Endothelial cell of umbilical vein (primary cell): ENCODE data around the gene KAT14. TPM values are rescaled to one million over a fixed set of nuclear protein-coding genes. Genes with fewer than 3 reads are reported as not detected.

Source experiments
- BruUV-seq: library from RNA; stranded (reverse); fragments of 400-500 nt; replicated peaks from 2 replicates; lab custom pipeline; 2021; lab: Mats Ljungman, UMichigan
- CTCF ChIA-PET: fragments of 300-600, 350-600 bp; sonication (Branson Sonifier 250); formaldehyde crosslinking; loops from one replicate; lab custom pipeline; 2021; ENCODE audit warnings: antibody characterized with exemption, inconsistent platforms; lab: Charles Lee
- POLR2A ChIA-PET: fragments of 300-600, 350-600 bp; sonication (Branson Sonifier 250); formaldehyde crosslinking; loops from one replicate; lab custom pipeline; 2021; ENCODE audit warnings: antibody characterized with exemption, inconsistent platforms; lab: Charles Lee
- DNase-seq: peaks from one replicate; pipeline ENCODE4 v3.0.0-alpha.2; 2011; ENCODE audit warnings: low read depth, low spot score
- FAIRE-seq: peaks from 2 replicates; lab custom pipeline; 2011; peaks lifted over from hg19 to GRCh38; lab: Jason Lieb, UNC
- H2AFZ ChIP-seq: 2 replicates; pipeline ENCODE4 v1.6.0; 2012; ENCODE audit warnings: low read depth, low read length, control low read depth, inconsistent platforms
- H3K27ac ChIP-seq: 2 replicates; pipeline ENCODE4 v1.5.1; 2011; ENCODE audit warnings: low read depth, mild to moderate bottlenecking, control low read depth, low read length, moderate library complexity; ENCODE audit not compliant: insufficient read depth
- H3K27me3 ChIP-seq, 2 experiments: 2 replicates each; pipeline versions ENCODE4 v1.6.0 to v1.6.1; 2011; ENCODE audit warnings: low read length in 2 of 2, mixed read lengths in 1 of 2; ENCODE audit not compliant: control insufficient read depth in 2 of 2, insufficient read depth in 2 of 2
- H3K36me3 ChIP-seq, 2 experiments: 2 replicates in 1 of 2; 3 replicates in 1 of 2; pipeline ENCODE4 v1.5.1; 2011; ENCODE audit warnings: low read length in 2 of 2, mild to moderate bottlenecking in 1 of 2, moderate library complexity in 1 of 2; ENCODE audit not compliant: control insufficient read depth in 2 of 2, insufficient read depth in 2 of 2; ENCODE audit errors: extremely low read depth in 1 of 2
- H3K4me1 ChIP-seq: 3 replicates; pipeline ENCODE4 v1.5.1; 2011; ENCODE audit warnings: mild to moderate bottlenecking, low read length; ENCODE audit not compliant: control insufficient read depth, insufficient read depth; ENCODE audit errors: extremely low read depth
- H3K4me2 ChIP-seq: 2 replicates; pipeline ENCODE4 v1.6.1; 2011; ENCODE audit warnings: low read length, control low read depth, mixed read lengths; ENCODE audit not compliant: insufficient read depth
- H3K4me3 ChIP-seq, 3 experiments: fragments of 200-600 bp in 1 of 3; sonication (generic), shearing (Covaris generic) in 1 of 3; replicated peaks in 1 of 3; 2 replicates each; pipeline ENCODE4 v1.5.1; 2011 to 2016; ENCODE audit warnings: control low read depth in 3 of 3, low read length in 3 of 3, mild to moderate bottlenecking in 2 of 3, inconsistent platforms in 1 of 3, low read depth in 1 of 3, moderate library complexity in 1 of 3; ENCODE audit not compliant: insufficient read depth in 1 of 3
- H3K79me2 ChIP-seq: 2 replicates; pipeline ENCODE4 v1.6.0; 2012; ENCODE audit warnings: low read length, inconsistent platforms; ENCODE audit not compliant: control insufficient read depth, insufficient read depth
- H3K9ac ChIP-seq: replicated peaks from 2 replicates; pipeline ENCODE3; 2011; ENCODE audit warnings: low read length, control low read depth; ENCODE audit not compliant: insufficient read depth; ENCODE audit errors: extremely low read depth
- H3K9me1 ChIP-seq: replicated peaks from 3 replicates; pipeline ENCODE4 v1.6.0; 2011; ENCODE audit warnings: mild to moderate bottlenecking, low read length; ENCODE audit not compliant: control insufficient read depth, insufficient read depth; ENCODE audit errors: extremely low read depth
- H3K9me3 ChIP-seq: replicated peaks from 2 replicates; pipeline ENCODE4 v1.5.1; 2012; ENCODE audit warnings: low read length, inconsistent platforms; ENCODE audit not compliant: control insufficient read depth, insufficient read depth
- H4K20me1 ChIP-seq: replicated peaks from 2 replicates; pipeline ENCODE3; 2011; ENCODE audit warnings: mild to moderate bottlenecking, low read length; ENCODE audit not compliant: control insufficient read depth, insufficient read depth; ENCODE audit errors: extremely low read depth
- EZH2 ChIP-seq: IDR thresholded peaks from 2 replicates; pipeline ENCODE4 v1.6.1; 2012; ENCODE audit warnings: borderline replicate concordance, low read depth, mild to moderate bottlenecking, moderate library complexity, low read length, inconsistent platforms; ENCODE audit not compliant: severe bottlenecking
- FOS ChIP-seq: IDR thresholded peaks from 2 replicates; pipeline ENCODE4 v1.6.1; 2011; ENCODE audit warnings: mild to moderate bottlenecking, low read length, moderate library complexity, borderline replicate concordance; ENCODE audit not compliant: insufficient read depth
- GATA2 ChIP-seq: IDR thresholded peaks from 2 replicates; pipeline ENCODE4 v1.7.0; 2011; ENCODE audit warnings: low read depth, mild to moderate bottlenecking, moderate library complexity, mixed read lengths, low read length; ENCODE audit not compliant: insufficient read length, insufficient read depth
- JUN ChIP-seq: IDR thresholded peaks from 2 replicates; pipeline ENCODE4 v1.6.1; 2011; ENCODE audit warnings: borderline replicate concordance, low read depth; ENCODE audit not compliant: insufficient read length, insufficient read depth
- MYC ChIP-seq: IDR thresholded peaks from one replicate; pipeline ENCODE4 v1.6.1; 2011; ENCODE audit warnings: mild to moderate bottlenecking, low read depth, low read length
- POLR2A ChIP-seq: IDR thresholded peaks from 2 replicates; pipeline ENCODE4 v1.6.1; 2012; ENCODE audit warnings: low read depth, mild to moderate bottlenecking, control low read depth, low read length
- POLR2AphosphoS5 ChIP-seq: IDR thresholded peaks from 2 replicates; pipeline ENCODE4 v1.6.1; 2012; ENCODE audit warnings: low read depth, mild to moderate bottlenecking, control low read depth, low read length, moderate library complexity; ENCODE audit not compliant: insufficient read depth
- dilution Hi-C: fragments of 300-500 bp; cut with MboI; formaldehyde crosslinking; loops from one replicate; pipeline ENCODE4 v1.15.0; 2019; ENCODE audit warnings: low sequenced_read_pairs; ENCODE audit not compliant: extremely low pct_ligation_motif_present
- intact Hi-C: fragments of 100-400 bp; cut with micrococcal nuclease; formaldehyde crosslinking; loops from one replicate; pipeline ENCODE4 v1.10.0; 2022
- polyA plus RNA-seq, 4 experiments: library from polyadenylated mRNA; depleted of rRNA in 3 of 4; stranded (reverse) in 3 of 4; unstranded in 1 of 4; fragments of >200 nt; gene quantifications; 2 replicates each; pipeline versions ENCODE4 v1.2.1 to v1.2.3, GENCODE V29; 2011 to 2012; ENCODE audit warnings: missing spikeins in 1 of 4
- total RNA-seq: library from RNA; stranded (reverse); gene quantifications from 2 replicates; pipeline ENCODE4 v1.2.3, GENCODE V29; 2021
- TF ChIP-seq, protein P1 (sequence below): IDR thresholded peaks from 2 replicates; pipeline ENCODE4 v1.6.1; 2011; ENCODE audit not compliant: insufficient read depth, insufficient read length
- TF ChIP-seq, protein P2 (sequence below), 2 donors: IDR thresholded peaks; 1 replicate in 1 of 2; 2 replicates in 1 of 2; pipeline ENCODE4 v1.5.1; 2011; ENCODE audit warnings: low read length in 2 of 2, mild to moderate bottlenecking in 2 of 2, moderate library complexity in 2 of 2, control low read depth in 1 of 2, inconsistent platforms in 1 of 2, low read depth in 1 of 2; ENCODE audit not compliant: insufficient read depth in 1 of 2; ENCODE audit errors: extremely low read depth in 1 of 2

KAT14 gene
- total and polyA plus RNA-seq, 2 donors (not counting 3 experiments of a cell fraction or from before 2014, with no cell fraction given) = 6.7 to 11.7 TPM

DNA sequence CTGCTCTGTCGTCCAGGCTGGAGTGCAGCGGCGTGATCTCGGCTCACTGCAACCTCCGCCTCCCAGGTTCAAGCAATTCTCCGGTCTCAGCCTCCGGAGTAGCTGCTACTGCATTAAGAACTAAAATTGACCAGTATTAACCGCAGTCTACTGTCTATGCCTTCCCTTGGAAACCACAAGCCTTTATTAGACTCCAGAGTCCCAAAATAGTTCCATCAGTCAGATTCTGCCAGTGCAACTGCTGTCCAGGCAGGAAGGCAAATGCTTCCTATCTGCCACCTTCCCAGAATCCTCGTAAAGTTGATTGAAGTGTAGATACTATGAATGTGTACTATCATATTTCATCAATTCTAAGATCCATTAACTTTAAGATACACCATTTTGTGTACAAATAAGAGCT lies 16.7 kb downstream of the KAT14 start:
- Histone ChIP-seq H3K36me3 (peaks cover 2 to 4% of the 10 kb centered on the region in 2 experiments), H3K27ac (no peak overlapping the region), H3K4me1 (no peaks in the 10 kb centered on the region), H3K9me3 (no peaks in the 10 kb centered on the region), H3K9me1 (no peaks in the 10 kb centered on the region), H3K9ac (no peak overlapping the region), H4K20me1 (no peaks in the 10 kb centered on the region), H3K4me2 (no peak overlapping the region), H2AFZ (no peak overlapping the region), H3K4me3 (no peak overlapping the region), H3K27me3 (no peaks in the 10 kb centered on the region), H3K79me2 (no peaks in the 10 kb centered on the region)
- TF ChIP-seq GATA2 = no peak
- TF ChIP-seq, protein P1, sequence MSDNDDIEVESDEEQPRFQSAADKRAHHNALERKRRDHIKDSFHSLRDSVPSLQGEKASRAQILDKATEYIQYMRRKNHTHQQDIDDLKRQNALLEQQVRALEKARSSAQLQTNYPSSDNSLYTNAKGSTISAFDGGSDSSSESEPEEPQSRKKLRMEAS = no peak
- TF ChIP-seq POLR2A = no peak
- TF ChIP-seq POLR2AphosphoS5 = no peak
- TF ChIP-seq FOS = no peak
- no peak for TF ChIP-seq MYC
- TF ChIP-seq, protein P2, sequence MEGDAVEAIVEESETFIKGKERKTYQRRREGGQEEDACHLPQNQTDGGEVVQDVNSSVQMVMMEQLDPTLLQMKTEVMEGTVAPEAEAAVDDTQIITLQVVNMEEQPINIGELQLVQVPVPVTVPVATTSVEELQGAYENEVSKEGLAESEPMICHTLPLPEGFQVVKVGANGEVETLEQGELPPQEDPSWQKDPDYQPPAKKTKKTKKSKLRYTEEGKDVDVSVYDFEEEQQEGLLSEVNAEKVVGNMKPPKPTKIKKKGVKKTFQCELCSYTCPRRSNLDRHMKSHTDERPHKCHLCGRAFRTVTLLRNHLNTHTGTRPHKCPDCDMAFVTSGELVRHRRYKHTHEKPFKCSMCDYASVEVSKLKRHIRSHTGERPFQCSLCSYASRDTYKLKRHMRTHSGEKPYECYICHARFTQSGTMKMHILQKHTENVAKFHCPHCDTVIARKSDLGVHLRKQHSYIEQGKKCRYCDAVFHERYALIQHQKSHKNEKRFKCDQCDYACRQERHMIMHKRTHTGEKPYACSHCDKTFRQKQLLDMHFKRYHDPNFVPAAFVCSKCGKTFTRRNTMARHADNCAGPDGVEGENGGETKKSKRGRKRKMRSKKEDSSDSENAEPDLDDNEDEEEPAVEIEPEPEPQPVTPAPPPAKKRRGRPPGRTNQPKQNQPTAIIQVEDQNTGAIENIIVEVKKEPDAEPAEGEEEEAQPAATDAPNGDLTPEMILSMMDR (IDR thresholded peaks at IDR 0.05; ENCODE audit: extremely low read depth in 1 of 2, insufficient read depth in 1 of 2, low read depth in 1 of 2, low read length in 2 of 2) = no peak
- TF ChIP-seq JUN = no peak
- TF ChIP-seq EZH2 = no peak
- no peak for FAIRE-seq
- dilution Hi-C loops (no loop called here), intact Hi-C loops (no loop called here)
- no peak for DNase-seq
- ChIA-PET POLR2A (no interaction called here), CTCF (no interaction called here)
- BruUV-seq = no TSS peak
